ES-I3 (cell line): Measurements from ENCODE around the gene LZIC.

Experiments used
- H3K36me3 ChIP-seq: 2 replicates; pipeline ENCODE4 v1.6.1; 2013; ENCODE audit warnings: mild to moderate bottlenecking, low read length, control low read depth, moderate library complexity; ENCODE audit not compliant: insufficient read depth
- H3K4me1 ChIP-seq: 2 replicates; pipeline ENCODE4 v1.6.1; 2013; ENCODE audit warnings: mild to moderate bottlenecking, control low read depth, low read length; ENCODE audit not compliant: insufficient read depth
- H3K9ac ChIP-seq: 2 replicates; pipeline ENCODE4 v1.6.1; 2013; ENCODE audit warnings: low read depth, mild to moderate bottlenecking, low read length, moderate library complexity
- H3K9me3 ChIP-seq: 2 replicates; pipeline ENCODE4 v1.6.1; 2013; ENCODE audit warnings: mild to moderate bottlenecking, low read length, moderate library complexity; ENCODE audit not compliant: control insufficient read depth, insufficient read depth

Gene LZIC

DNA sequence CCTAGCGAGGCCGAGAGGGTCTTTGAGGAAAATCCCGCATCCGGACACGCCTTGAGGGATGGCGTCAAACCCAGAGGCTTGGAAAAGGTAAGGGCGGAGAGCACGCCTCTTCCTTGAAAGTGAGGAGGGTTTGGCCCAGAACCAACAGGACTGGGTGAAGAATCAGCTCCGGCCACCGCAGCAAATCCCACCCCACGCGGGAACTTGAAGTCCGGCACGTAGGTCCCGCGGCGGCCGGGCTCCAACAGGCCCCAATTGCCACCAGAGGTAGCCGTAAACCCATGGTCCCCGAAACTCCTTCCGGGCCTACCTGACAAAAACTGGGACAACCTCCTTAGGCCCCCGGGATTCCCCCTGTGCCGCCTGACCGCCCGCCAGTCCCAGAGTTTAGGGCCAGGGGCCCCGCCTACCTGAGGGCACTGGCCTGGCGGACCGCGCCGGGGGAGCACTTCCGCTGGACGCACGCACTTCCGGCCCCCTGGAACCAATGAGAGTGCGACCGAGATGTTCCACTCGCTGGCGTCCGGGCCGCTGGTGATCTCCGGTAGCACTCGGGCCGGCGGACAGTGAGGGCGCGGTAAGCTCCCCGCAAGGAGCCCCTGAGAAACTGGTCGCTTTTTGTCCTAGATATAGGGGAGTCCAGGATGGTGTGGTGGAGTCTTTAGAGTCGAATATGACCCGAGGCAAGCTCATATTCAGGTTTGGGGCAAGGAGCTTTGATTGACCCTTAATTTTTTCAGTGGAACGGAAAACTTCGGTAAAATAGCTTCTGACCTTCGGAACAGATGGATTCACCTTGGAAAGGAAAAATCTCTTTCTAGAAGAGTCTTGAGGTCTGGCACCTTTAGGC lies at the start of gene LZIC, which contains the start of gene NMNAT1:
TSS of gene LZIC (minus strand) at position 453 of the 850 bp plus-strand sequence. CDS start 6,772 bp downstream, outside the sequence.
TSS of gene NMNAT1 (plus strand) at position 537 of the 850 bp plus-strand sequence. CDS start 28,599 bp downstream, outside the sequence.
- H3K36me3 ChIP-seq: no peaks in the 10 kb centered on the region
- H3K9ac ChIP-seq: peak within 1 kb of the TSS; percentile 91
- H3K4me1 ChIP-seq: no peaks in the 10 kb centered on the region

DNA sequence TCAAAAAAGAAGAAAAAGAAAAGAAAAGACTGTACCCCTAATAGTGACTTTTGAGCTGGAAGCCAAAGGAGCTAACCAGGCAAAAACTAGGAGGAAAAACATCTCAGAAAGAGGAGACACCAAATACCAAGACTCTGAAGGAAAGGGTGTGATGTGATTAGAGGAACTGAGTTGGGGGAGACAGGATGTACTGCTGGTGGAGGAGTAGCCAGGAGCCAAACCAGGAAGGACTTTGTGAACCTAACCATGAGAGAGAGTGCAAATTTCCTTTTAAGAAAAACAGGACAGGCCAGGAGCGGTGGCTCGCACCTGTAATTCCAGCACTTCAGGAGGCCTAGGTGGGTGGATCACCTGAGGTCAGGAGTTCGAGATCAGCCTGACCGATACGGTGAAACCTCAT lies 49.7 kb upstream of the LZIC start:
- Histone ChIP-seq H3K9me3 (no peaks in the 10 kb centered on the region), H3K36me3 (no peaks in the 10 kb centered on the region), H3K9ac (no peak overlapping the region), H3K4me1 (no peaks in the 10 kb centered on the region)

More for the DNA sequence above, at the start of gene LZIC, which contains the start of gene NMNAT1:
- no peaks in the 10 kb centered on the region for H3K9me3 ChIP-seq

DNA sequence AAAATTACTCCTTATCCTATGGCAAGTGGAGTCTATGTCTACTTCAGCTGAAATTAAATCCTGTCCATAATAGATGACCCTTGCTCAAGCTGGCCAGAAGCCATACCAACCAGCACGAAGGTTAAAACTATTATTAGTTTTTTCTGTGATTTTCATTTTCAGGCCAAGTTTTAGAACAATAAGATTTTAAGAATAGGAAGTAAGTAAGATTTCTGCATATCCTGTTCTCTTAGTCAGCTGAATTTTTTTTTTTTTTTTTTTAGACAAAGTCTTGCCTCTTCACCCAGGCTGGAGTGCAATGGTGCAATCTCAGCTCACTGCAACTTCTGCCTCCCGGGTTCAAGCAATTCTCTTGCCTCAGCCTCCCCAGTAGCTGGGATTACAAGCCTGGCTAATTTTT lies 47.8 kb upstream of the LZIC start:
- no peaks in the 10 kb centered on the region for H3K9me3 ChIP-seq
- H3K36me3 ChIP-seq: no peaks in the 10 kb centered on the region
- no peaks in the 10 kb centered on the region for H3K4me1 ChIP-seq
- no peak overlapping the region for H3K9ac ChIP-seq

DNA sequence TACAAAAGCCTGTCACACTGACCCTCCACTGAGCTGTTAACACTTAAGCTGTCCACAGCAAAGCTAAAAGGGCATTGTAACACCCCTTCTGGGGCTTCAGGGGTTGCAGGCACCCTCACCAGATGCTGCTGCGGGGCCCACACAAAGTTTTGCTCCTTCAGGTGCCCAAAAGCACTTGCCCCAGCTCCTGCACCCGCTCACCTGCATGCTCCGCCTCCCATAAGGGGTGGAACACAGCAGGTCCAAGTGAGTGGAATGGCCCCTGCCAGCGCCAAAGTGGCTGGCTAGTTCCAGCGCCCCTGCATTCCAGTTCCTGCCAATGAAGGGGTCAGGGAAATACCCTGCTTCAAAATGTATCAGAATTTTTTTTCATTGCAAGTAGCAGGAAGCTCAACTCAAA lies 46.6 kb upstream of the LZIC start:
- Histone ChIP-seq H3K4me1 (no peaks in the 10 kb centered on the region), H3K9ac (no peak overlapping the region), H3K36me3 (no peaks in the 10 kb centered on the region), H3K9me3 (no peaks in the 10 kb centered on the region)

DNA sequence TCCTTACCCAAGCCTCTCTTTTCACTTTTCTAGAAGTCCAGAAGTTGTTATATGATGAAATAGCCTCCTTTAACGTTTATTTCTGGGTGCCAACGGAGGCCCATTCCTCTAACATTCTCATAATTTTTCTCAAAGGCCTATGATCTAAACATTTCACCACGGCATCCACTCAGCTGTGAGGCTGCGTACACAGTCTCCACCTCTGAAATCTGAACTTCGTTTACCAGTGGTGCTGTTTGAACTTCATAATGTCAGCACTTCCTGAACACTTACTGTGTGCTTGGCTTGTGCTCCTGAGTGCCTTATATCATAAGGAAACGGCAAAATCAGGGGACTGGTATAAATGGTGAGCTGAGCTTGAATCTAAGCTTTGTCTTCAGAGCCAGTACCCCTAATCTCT lies 41.8 kb upstream of the LZIC start:
- Histone ChIP-seq H3K9me3 (no peaks in the 10 kb centered on the region), H3K4me1 (no peaks in the 10 kb centered on the region), H3K36me3 (no peaks in the 10 kb centered on the region)

DNA sequence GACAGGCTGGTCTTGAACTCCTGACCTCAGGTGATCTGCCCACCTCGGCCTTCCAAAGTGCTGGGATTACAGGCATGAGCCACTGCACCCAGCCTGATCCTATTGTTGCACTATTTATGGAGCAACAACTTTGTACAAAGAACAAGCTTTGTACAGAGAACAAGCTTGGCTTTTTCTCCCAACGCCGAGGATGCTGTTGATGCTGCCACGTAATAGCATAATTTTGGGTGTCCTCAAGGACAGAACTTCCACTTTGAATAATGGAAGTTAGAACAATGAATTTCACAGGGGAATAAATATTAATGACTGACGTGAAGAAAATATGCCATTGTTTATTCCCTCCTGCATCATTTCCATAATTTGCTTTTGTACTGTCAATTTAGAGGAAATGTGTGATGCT lies 41.1 kb upstream of the LZIC start:
- no peak overlapping the region for H3K9ac ChIP-seq
- H3K4me1 ChIP-seq: no peaks in the 10 kb centered on the region
- no peaks in the 10 kb centered on the region for H3K9me3 ChIP-seq
- H3K36me3 ChIP-seq: no peaks in the 10 kb centered on the region

More for the DNA sequence above, 41.8 kb upstream of the LZIC start:
- H3K9ac ChIP-seq: no peak overlapping the region

DNA sequence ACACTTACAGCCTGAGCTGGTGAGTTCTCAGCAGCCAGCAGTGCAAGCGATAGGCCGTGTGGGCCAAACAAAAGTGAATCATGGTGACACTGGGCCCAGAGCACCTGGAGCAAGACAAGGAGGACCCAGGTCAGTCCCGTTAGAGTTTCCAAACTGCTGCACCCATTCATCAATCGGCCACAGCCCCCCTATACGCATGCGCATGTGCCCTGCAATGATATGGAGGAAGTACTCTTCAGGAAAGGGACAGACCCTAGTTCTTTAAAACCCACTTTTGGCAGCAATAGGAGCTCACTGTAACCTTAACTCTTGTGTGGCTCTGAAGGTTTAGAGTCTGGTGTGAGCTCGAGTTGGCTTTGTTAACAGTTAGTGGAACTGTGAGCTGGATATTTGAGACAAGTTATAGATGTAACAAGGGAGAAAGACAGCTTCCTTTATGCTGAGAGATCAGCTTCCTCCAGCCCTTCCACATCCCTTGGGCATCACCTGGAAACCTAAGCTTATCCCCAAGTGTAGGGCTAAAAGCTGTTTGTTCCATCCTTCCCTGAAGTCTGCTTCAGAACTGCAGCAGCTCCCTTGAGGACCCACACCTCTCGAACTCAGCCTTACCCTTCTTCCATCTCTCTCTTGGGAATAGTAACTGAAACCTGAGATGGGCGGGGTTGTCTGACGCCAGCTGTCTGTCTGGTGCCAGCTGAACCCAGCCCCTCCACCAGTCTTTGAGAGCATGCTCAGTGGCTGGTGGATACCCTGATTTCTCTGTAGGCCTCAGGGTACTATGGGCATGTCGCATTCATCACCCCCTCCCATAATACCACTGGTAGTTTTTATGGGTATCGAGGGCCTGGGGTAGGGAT lies 17.7 kb upstream of the LZIC start:
- Histone ChIP-seq H3K4me1 (peaks cover 6% of the 10 kb centered on the region; the same call in 1 of the 2 replicates), H3K9ac (no peak overlapping the region), H3K36me3 (no peaks in the 10 kb centered on the region), H3K9me3 (no peaks in the 10 kb centered on the region)

DNA sequence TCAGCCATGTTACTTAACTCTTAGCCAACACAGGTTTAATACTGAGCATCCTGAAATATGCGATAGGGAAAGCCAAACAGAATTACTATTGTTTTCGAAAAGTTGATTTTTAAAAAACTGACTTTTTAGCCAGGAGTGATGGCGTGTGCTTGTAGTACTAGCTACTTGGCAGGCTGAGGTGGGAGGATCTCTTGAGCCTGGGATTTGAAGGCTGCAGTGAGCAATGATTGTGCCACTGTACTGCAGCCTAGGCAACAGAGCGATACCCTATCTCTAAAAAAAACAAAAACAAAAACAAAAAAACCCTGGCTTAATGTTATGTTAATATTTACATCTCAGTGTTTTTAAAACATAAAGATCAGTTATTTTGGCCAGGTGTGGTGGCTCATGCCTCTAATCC lies 16.8 kb upstream of the LZIC start:
- Histone ChIP-seq H3K9ac (no peak overlapping the region), H3K36me3 (no peaks in the 10 kb centered on the region), H3K4me1 (peaks cover 6% of the 10 kb centered on the region; the same call in 1 of the 2 replicates), H3K9me3 (no peaks in the 10 kb centered on the region)

DNA sequence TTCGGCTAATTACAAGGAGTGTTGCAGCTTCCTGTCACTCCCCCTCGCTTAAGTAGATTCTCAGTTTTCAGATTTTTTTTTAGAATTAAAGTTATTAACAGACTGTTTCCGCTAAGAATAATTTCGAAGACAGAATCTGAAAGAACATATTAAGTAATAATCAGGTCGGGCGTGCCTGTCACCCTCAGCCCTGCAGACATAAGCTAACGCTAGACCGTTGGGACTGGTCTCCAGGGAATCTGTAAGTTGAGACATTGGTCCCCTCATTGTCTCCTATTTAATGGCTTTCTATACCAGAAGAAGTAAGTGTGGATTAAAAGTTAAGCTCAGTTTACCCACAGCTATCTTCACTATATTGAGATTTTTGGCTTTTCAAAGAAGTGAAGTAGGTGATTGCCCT lies 14.5 kb upstream of the LZIC start:
- H3K9me3 ChIP-seq: no peaks in the 10 kb centered on the region

DNA sequence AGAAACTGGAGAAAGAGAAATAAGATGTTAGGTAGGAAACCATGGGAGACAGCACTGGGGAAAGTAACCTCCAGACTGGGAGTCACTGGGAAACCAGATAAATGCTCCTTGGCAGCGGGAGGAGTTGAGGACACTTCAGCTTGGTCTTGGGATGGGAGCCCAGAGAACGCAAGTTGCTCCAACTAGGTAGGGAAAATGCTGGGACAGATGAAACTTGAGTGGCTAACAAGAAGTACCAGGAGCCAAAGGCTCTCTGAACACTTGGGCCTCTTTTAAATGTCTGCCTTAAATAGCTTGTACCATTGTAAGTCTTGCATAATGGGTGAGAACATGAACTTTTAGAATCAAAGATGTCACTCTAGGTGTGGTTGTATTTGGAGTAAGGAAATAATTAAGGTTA lies 3.1 kb upstream of the LZIC start:
- no peaks in the 10 kb centered on the region for H3K9me3 ChIP-seq
- no peaks in the 10 kb centered on the region for H3K4me1 ChIP-seq
- no peaks in the 10 kb centered on the region for H3K36me3 ChIP-seq
- no peak overlapping the region for H3K9ac ChIP-seq

More for the DNA sequence above, 14.5 kb upstream of the LZIC start:
- H3K9ac ChIP-seq: no peak overlapping the region
- no peaks in the 10 kb centered on the region for H3K36me3 ChIP-seq
- H3K4me1 ChIP-seq: peaks cover 6% of the 10 kb centered on the region; the same call in 1 of the 2 replicates

DNA sequence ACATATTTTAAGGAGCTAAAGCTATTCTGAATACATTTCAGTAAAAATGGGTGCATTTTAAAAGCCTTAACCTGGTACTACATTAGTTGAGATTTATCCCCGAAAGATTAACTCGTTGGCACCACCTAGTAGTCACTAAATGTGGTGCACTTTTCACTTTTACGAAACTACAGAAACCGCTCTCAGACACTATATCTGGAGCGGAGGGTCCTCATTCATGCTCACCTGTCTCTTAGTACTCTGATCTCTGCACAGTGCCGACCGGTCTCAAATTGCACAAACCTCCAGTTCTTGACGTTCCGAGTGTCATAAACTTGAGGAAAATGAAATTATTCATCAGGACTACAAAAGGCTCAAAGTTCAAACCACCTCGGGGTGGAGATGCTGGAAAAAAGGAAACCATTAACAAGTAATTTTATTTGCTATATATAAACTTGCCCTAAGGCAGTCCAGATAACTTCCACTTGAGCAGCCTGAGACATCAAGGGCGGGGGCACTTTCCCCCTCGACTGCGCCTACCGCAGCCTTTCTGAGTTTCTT lies 722 bp downstream of the LZIC start:
- H3K4me1 ChIP-seq: no peaks in the 10 kb centered on the region
- peak overlapping the region; percentile 91 for H3K9ac ChIP-seq
- H3K36me3 ChIP-seq: no peaks in the 10 kb centered on the region
- no peaks in the 10 kb centered on the region for H3K9me3 ChIP-seq

DNA sequence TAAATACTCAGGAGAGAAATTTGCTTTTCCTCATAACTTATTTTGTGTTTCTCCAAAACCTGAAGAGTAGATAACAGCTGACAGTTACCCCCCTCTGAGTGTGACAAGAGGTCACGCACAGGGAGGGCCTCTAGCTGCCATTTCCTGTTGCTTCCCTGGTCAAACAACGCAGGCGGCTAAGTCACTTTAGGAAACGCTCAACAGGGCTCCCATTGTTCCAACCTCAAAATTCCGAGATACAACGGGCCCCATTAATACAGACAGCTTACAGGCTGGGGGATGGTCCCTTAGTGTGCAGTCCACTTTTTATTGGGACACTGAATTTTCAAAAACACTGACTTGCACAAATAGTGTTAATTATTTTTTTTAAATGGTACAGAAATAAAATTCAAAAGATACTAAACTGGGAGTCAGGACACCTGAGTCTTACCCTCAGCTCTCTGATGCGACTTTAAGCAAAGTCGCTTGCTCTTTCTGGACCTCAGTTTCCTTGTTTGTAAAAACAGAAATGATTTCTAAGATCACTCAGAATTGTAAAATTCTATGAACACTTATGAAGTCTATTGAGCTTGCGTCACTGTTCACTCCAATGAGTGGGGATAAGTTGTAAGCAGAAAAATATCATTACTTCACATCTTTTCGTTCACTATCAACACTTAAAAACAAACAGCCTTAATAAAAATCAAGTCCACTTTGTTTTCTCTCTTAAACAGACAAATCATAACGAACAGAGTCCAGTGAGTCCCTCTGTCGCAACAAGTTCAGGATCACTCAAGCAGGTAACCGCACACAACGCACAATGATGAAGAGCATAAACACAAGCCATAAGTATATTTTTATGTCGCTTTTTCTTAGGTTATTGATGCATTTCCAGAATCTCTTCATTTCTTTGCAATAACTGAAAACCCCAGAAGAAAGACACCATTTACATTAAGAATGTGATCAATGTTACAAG lies 13.5 kb downstream of the LZIC start:
- Histone ChIP-seq H3K9ac (no peak overlapping the region), H3K9me3 (no peaks in the 10 kb centered on the region), H3K4me1 (peaks cover 26% of the 10 kb centered on the region; the same call in 1 of the 2 replicates), H3K36me3 (no peaks in the 10 kb centered on the region)

DNA sequence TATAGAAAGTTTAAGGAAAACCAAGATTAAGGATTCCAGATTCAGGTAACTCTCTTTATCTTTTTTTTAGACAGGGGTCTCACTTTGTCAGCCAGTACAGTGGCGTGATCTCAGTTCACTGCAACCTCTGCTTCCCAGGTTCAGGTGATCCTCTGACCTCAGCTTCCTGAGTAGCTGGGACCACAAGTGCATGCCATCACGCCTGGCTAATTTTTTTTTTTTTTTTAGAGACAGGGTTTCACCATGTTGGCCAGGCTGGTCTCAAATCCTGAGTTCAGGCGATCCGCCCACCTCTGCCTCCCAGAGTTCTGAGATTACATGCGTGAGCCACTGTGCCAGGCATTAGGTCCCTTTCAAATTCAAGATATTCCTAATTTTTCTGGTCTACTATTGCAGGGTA lies 15.9 kb downstream of the LZIC start:
- Histone ChIP-seq H3K9ac (no peak overlapping the region), H3K4me1 (peaks cover 36% of the 10 kb centered on the region; the same call in 1 of the 2 replicates), H3K9me3 (no peaks in the 10 kb centered on the region), H3K36me3 (no peaks in the 10 kb centered on the region)
